Amygdala (tissue), 56 donors: ENCODE data around the gene GLRB.
A peak's percentile ranks its signal among the peaks of the same experiment; 100 is the strongest.
"Not testable (repeated sequence)": the region's sequence is repeated elsewhere in the genome, so short reads cannot be mapped to it uniquely, and the experiment has no call there.

Experiments
- DNase-seq, 56 donors: peaks; one replicate each; lab custom pipeline; 2025; lab: John Stamatoyannopoulos, UW

The GLRB gene

GRCh38 chr4:157121401-157121800 is 45.5 kb downstream of the GLRB start:
- no peak for DNase-seq

- DNase-seq, result no peak
Observed at GRCh38 chr4:157127571-157127970, 51.6 kb downstream of the GLRB start.

GRCh38 chr4:157128395-157128794 is 52.4 kb downstream of the GLRB start:
- peak in 4 of 56 donors; percentile 0 to 8 (median 4) for DNase-seq

- DNase-seq, result no peak
Observed at GRCh38 chr4:157141976-157142375, 66.0 kb downstream of the GLRB start.

GRCh38 chr4:157143369-157143768 is 67.4 kb downstream of the GLRB start:
- no peak for DNase-seq

- DNase-seq, result no peak
Observed at GRCh38 chr4:157151711-157152110, 75.8 kb downstream of the GLRB start.

- DNase-seq, result no peak
Observed at GRCh38 chr4:157165935-157166610, 90.1 kb downstream of the GLRB start.

GRCh38 chr4:157170321-157170720 is 94.4 kb downstream of the GLRB start:
- DNase-seq, result no peak

GRCh38 chr4:157172011-157172410 is 96.1 kb downstream of the GLRB start:
- DNase-seq, result no peak

GRCh38 chr4:157180268-157180667 is 104.3 kb downstream of the GLRB start:
- not testable (repeated sequence) for DNase-seq

GRCh38 chr4:157184300-157184699 is 108.3 kb downstream of the GLRB start:
- DNase-seq, result no peak

GRCh38 chr4:157185363-157185762 is 109.4 kb downstream of the GLRB start:
- DNase-seq, result no peak

- no peak for DNase-seq
Observed at GRCh38 chr4:157195374-157195773, 119.4 kb downstream of the GLRB start.

GRCh38 chr4:157196046-157196445 is 120.1 kb downstream of the GLRB start:
- DNase-seq, result no peak

GRCh38 chr4:157204634-157205244 is 128.8 kb downstream of the GLRB start:
- peak in 1 of 56 donors; percentile 19 for DNase-seq

GRCh38 chr4:157217708-157218107 is 141.8 kb downstream of the GLRB start:
- peak in 1 of 56 donors; percentile 6 for DNase-seq

- DNase-seq, result peak in 1 of 56 donors; percentile 50
Observed at GRCh38 chr4:157219711-157220370, 143.9 kb downstream of the GLRB start.

GRCh38 chr4:157220371-157220881 is 144.5 kb downstream of the GLRB start, which contains the start of gene GRIA2:
TSS of gene GRIA2 (plus strand) at chr4:157220728. CDS start at chr4:157221043, 315 bp downstream.
- peak; percentile 13 to 94 (median 79) for DNase-seq

GRCh38 chr4:157221426-157221894 is 145.5 kb downstream of the GLRB start:
- peak in 19 of 56 donors; percentile 10 to 77 (median 47) for DNase-seq
